Right lobe of liver (tissue), 4 donors: ENCODE results near the gene CDC42EP4.

ENCODE experiments used
- CTCF ChIP-seq, 4 donors: fragments of 200-600 bp in 3 of 4; fragments of 450-650 bp in 1 of 4; IDR thresholded peaks; one replicate each; pipeline versions ENCODE4 v1.5.1 to v1.8.0; 2016 to 2022; ENCODE audit warnings: antibody characterized with exemption in 4 of 4, mild to moderate bottlenecking in 2 of 4
- POLR2A ChIP-seq: fragments of 450-650 bp; IDR thresholded peaks from one replicate; pipeline ENCODE4 v1.6.1; 2017; ENCODE audit warnings: antibody characterized with exemption, mild to moderate bottlenecking
- donor health status: DM: no; HTN: no; CAD: no.
- donor health status: DM: no; HTN: no; CAD: no.
- donor health status: DM: no; HTN: yes; CAD: no.

- TF ChIP-seq CTCF (IDR thresholded peaks at IDR 0.05), result no peak
- no peak for TF ChIP-seq POLR2A
Measured at GRCh38 chr17:73292031-73292531, 19.7 kb downstream of the CDC42EP4 start.
